ENCODE data around the gene RTTN.
"Not testable (repeated sequence)": the region's sequence is repeated elsewhere in the genome, so short reads cannot be mapped to it uniquely, and the experiment has no call there.

RTTN gene

DNA sequence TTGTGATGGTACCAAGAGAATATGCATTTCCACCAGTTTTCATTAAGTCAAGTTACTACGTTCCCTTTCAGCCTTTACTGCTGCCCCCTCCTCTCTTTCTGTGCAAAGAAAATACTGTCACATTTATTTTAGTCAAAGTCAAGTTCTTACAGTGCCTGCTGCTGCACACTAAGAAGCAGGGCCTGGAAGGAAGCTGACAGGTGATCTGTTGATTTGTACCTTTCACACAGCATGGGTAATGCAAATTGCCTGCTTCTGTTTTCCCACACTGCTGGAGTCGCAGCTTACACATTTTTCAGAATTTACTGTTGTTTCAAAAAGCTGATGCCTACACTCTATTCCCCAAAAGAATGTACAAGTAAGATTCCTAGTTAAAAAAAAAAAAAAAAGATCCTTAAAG, 209.1 kb downstream of the RTTN start:
- no peak overlapping the region for H3K27ac Mint-ChIP-seq

DNA sequence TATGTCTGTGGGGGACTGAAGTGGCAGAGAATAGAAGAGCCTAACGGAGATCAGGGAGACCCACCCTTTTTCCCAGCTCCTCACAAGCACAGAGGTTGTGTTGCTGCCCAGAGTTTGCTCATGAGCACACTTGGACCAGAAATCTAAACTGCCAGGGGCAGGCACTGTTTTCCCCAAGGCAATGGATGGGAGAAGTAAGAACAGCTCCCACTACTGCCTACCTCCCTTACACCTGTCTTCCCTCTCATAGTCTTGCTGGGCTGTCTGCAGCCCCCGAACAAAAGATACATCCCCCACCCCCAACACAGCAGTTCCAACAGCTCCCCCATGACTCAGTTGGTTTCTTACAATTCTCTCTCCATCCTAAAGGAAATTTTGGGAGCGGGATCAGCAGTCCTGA, 209.7 kb downstream of the RTTN start:
- Mint-ChIP-seq H3K27ac (no peak overlapping the region), H3K9me3 (peaks cover 19% of the 10 kb centered on the region), H3K4me3 (no peak overlapping the region), H3K27me3 (no peaks in the 10 kb centered on the region), H3K36me3 (ENCODE audit: low read depth) (peaks cover 81% of the 10 kb centered on the region), H3K4me1 (ENCODE audit: low read depth) (peaks cover 23% of the 10 kb centered on the region)
- DNase-seq, result no peak

More for the DNA sequence above, 209.1 kb downstream of the RTTN start:
- H3K9me3 Mint-ChIP-seq, result peaks cover 17% of the 10 kb centered on the region
- H3K4me1 Mint-ChIP-seq (ENCODE audit: low read depth), result peaks cover 23% of the 10 kb centered on the region
- no peaks in the 10 kb centered on the region for H3K27me3 Mint-ChIP-seq
- peaks cover 85% of the 10 kb centered on the region for H3K36me3 Mint-ChIP-seq (ENCODE audit: low read depth)
- DNase-seq, result no peak
- H3K4me3 Mint-ChIP-seq, result no peak overlapping the region

DNA sequence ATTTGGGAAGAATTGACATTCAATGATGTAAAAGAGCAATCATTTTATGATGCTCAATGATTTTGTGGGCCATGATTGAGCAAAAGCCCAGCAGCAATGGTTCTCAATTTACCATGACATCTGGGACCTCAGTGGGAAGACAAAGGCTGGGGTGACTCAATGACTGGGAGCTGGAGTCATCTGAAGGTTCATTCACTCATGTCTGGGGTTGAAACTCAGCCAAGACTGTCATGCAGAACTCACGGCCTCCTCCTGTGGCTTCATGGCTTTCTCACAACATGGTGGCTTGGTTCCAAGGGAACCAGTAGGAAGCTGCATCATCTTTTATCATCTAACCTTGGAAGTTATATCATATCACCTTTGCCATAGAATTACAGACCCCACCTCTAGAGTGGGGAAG, 212.7 kb downstream of the RTTN start:
- peaks cover 44% of the 10 kb centered on the region for H3K9me3 Mint-ChIP-seq
- peaks cover 83% of the 10 kb centered on the region for H3K36me3 Mint-ChIP-seq (ENCODE audit: low read depth)
- no peaks in the 10 kb centered on the region for H3K27me3 Mint-ChIP-seq
- no peak overlapping the region for H3K27ac Mint-ChIP-seq
- no peak overlapping the region for H3K4me3 Mint-ChIP-seq
- DNase-seq, result no peak
- H3K4me1 Mint-ChIP-seq (ENCODE audit: low read depth), result peaks cover 21% of the 10 kb centered on the region

DNA sequence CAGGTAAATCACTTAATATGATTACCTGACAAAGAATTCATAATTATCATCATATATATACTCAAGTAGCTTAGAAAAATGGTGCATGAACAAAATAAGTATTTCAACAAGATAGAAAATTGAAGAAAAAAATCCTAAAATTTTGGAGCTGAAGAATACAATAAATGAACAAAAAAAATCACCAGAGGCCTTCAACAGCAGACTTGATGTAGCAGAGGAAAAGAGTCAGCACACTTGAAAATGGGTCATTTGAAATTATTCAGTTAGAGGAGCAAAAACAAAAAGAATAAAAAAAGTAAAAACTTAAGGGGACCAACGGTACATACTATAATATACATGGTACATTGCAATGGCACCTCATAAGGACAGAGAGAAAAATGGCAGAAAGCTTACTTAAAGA, 217.6 kb downstream of the RTTN start:
- Mint-ChIP-seq H3K4me3 (no peak overlapping the region), H3K36me3 (ENCODE audit: low read depth) (peaks cover 68% of the 10 kb centered on the region), H3K9me3 (peaks cover 45% of the 10 kb centered on the region), H3K27ac (no peak overlapping the region), H3K4me1 (ENCODE audit: low read depth) (peaks cover 2% of the 10 kb centered on the region), H3K27me3 (no peaks in the 10 kb centered on the region)
- no peak for DNase-seq

DNA sequence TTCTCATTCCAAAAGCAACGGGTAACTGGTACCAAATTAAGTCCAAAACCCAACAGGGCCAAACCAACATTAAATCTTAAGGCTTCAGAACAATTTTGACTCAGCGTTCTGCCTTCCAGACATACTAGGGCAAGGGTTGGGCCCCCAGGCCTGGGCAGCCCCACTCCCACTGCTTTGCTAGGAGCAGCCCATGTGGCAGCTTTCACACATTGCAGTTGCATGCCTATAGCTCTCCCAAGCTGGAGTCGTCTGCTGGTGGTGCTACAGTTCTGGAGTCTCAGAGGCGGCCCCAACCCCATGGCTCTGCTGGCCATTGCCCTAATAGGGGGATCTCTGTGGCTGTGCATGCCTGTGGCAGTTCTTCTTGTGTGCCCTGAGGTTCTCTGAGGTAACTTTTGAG, 220.2 kb downstream of the RTTN start:
- H3K27me3 Mint-ChIP-seq, result no peaks in the 10 kb centered on the region
- no peak for DNase-seq
- H3K4me3 Mint-ChIP-seq, result no peak overlapping the region
- H3K4me1 Mint-ChIP-seq (ENCODE audit: low read depth), result peaks cover 28% of the 10 kb centered on the region
- no peak overlapping the region for H3K27ac Mint-ChIP-seq
- peaks cover 58% of the 10 kb centered on the region for H3K36me3 Mint-ChIP-seq (ENCODE audit: low read depth)
- H3K9me3 Mint-ChIP-seq, result peaks cover 25% of the 10 kb centered on the region

DNA sequence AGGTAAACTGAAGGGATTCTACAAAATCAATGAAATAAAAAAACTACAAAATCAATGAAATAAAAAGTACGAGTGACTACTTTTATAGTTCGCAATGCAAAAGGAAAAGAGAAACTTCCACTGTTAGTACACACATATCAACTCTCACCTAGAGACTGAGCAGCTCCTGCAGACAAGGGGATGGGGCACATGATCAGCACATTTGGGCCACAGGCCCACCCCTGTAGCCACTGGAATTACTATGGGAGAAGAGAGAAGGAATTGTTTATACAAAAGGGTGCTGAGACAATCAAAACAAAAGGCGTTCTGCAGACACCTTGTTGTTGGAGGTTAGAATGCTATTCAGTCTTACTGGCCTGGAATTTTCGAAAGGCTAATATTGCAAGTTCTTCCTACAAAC, 223.1 kb downstream of the RTTN start:
- Mint-ChIP-seq H3K9me3 (peaks cover 3% of the 10 kb centered on the region), H3K4me1 (ENCODE audit: low read depth) (peaks cover 48% of the 10 kb centered on the region), H3K4me3 (no peak overlapping the region), H3K27ac (peak overlapping the region; percentile 83), H3K36me3 (ENCODE audit: low read depth) (peaks cover 47% of the 10 kb centered on the region), H3K27me3 (no peaks in the 10 kb centered on the region)
- DNase-seq, result no peak

DNA sequence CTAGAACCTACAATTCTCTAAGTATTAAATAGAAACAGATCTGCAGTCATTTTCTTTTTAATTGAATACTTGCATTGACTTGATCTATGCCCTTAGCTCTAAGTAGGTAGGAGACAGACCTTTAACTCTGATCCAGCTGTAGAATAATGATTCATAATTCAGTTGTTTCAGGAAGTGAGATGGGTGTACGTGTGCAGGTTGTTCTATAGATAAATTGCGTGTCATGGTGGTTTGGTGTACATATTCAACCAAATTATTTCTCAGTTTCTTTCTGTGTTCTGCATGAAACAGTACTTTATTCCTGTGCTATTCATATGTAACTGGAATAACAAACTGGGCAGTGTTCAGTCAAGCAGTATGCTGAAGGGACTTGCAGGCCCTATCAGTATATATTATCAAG, 223.5 kb downstream of the RTTN start:
- DNase-seq, result no peak
- H3K4me1 Mint-ChIP-seq (ENCODE audit: low read depth), result peaks cover 48% of the 10 kb centered on the region
- no peak overlapping the region for H3K4me3 Mint-ChIP-seq
- H3K27ac Mint-ChIP-seq, result peak overlapping the region; percentile 83
- no peaks in the 10 kb centered on the region for H3K27me3 Mint-ChIP-seq
- H3K36me3 Mint-ChIP-seq (ENCODE audit: low read depth), result peaks cover 47% of the 10 kb centered on the region
- peaks cover 6% of the 10 kb centered on the region for H3K9me3 Mint-ChIP-seq

DNA sequence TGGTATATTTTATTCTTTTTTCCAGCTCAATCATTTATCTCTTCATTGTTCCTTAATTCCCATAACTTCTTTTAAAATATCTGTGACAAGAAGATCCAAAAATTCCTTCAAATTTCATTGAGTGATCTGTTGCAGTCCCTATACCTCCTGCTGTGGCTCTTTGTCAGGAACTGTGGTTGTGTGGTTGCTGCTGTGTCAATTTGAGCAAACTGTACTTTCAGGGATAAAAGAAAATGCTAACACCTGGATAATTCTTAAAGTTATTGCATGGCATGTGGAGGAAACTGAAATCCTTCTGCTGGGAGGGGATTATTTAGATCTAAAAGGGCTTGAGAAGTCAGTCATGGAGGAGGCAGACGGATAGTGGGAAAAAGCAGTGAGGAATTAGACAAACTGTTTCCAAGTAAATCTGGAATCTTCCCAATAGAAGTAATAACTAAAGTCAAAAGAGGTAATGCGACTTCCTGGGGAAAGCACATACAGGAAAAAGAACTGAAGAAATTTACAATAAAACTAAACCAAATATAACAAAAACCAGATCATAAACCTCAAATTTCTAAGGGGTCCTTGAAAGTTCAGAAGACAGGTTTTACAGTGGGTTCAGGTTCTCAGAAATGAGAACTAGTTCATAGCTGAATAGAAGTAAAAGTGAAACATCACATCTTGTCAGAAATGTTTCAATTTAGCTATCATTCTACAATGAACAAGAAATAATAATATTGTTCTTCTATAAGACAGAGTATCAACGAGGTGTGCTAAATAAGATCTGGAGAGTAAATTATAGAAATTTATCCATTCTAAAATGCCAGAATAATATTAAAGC, 224.3 kb downstream of the RTTN start:
- H3K4me3 Mint-ChIP-seq, result peak overlapping the region; percentile 5
- no peaks in the 10 kb centered on the region for H3K27me3 Mint-ChIP-seq
- peaks cover 13% of the 10 kb centered on the region for H3K9me3 Mint-ChIP-seq
- peak overlapping the region; percentile 83 for H3K27ac Mint-ChIP-seq
- H3K4me1 Mint-ChIP-seq (ENCODE audit: low read depth), result peaks cover 48% of the 10 kb centered on the region
- no peak for DNase-seq
- H3K36me3 Mint-ChIP-seq (ENCODE audit: low read depth), result peaks cover 50% of the 10 kb centered on the region

DNA sequence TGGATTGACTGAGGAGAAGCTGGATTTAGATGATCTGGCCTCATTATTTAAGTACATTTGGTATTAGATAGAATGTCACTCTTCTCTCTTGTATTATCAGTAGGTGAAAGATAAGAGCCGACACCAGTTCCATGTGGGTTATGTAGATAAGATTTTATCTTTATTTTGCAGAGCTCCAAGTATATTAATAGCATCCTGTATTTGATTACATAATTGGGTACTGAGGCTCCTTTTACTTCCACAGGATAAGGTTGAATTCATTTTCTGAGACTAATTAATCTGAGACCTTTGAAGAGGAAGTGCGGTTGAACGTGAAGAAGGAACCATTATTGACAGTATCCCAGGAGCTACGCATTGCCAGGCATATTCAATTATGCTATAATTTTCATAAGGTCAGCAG, 225.0 kb downstream of the RTTN start:
- no peaks in the 10 kb centered on the region for H3K27me3 Mint-ChIP-seq
- H3K4me3 Mint-ChIP-seq, result no peak overlapping the region
- peaks cover 50% of the 10 kb centered on the region for H3K36me3 Mint-ChIP-seq (ENCODE audit: low read depth)
- H3K9me3 Mint-ChIP-seq, result peaks cover 20% of the 10 kb centered on the region
- no peak for DNase-seq
- peak overlapping the region; percentile 83 for H3K27ac Mint-ChIP-seq
- peaks cover 48% of the 10 kb centered on the region for H3K4me1 Mint-ChIP-seq (ENCODE audit: low read depth)

DNA sequence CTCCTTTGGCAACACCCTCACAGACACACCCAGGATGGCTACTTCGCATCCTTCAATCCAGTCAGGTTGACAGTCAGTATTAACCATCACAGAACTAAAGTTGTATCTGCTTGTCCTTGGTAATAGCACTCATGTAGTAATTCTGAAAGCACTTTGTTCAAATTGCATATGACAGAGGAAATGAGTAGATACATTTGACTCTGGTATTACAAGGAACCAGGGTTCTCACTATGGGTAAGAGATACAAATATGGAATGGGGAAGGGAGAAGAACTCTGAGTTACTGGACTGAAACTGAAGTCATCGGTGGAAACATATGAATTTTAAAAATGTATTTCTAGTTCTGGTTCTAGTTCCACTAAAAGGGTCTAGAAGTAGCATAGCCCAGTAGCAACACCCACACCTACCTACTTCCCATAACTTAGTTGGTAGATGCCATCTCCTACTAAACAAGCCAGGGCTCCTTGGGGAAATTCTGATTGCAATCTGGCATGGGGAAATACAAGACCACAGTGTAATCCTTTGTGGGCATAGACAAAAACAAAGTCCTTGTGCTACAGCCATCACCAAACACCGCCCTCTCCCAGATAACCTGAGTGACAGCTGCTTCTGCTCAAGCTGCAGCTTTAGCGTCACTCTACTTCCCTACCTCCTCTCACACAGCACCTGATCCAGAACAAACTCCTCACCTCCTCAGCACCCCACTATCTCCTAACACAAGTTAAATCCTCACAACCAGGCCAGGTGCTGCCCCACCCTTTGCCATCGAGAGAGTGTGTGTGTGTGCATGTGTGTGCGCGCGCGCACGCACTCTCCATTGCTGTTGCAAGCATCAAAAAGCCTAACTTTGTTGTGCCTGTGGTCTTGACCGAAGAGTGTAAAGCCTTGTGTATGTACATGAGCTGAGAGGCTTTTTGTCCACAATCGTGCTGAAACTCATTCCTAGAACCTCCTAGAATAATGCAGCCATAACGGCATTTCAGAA, 226.5 kb downstream of the RTTN start:
- Mint-ChIP-seq H3K27ac (peak overlapping the region; percentile 90), H3K9me3 (peaks cover 20% of the 10 kb centered on the region), H3K36me3 (ENCODE audit: low read depth) (peaks cover 46% of the 10 kb centered on the region), H3K27me3 (no peaks in the 10 kb centered on the region), H3K4me1 (ENCODE audit: low read depth) (peaks cover 48% of the 10 kb centered on the region), H3K4me3 (peak overlapping the region; percentile 7)
- DNase-seq, result no peak

DNA sequence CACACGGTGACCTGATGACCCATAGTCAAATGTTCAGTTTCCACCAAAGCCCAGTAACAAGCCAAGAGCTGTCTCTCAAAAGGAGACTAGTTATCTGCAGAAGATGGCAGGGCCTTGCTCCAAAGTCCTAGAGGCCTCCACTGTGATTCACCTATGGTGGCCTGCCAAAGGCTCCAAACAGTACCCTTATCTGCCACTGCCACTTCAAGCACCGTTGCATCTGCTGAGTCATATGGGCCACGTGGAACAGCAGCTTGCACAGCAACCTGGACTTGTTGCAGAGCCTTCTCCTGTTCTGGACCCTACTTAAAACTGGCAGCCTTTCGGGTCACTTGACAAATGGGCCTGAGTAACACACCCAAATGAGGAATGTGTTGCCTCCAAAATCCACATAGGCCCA, 230.2 kb downstream of the RTTN start:
- H3K27ac Mint-ChIP-seq, DNase-seq, H3K4me3 Mint-ChIP-seq, H3K27me3 Mint-ChIP-seq: not testable (repeated sequence)
- Mint-ChIP-seq H3K4me1 (ENCODE audit: low read depth) (peaks cover 21% of the 10 kb centered on the region), H3K36me3 (ENCODE audit: low read depth) (peaks cover 46% of the 10 kb centered on the region), H3K9me3 (peaks cover 35% of the 10 kb centered on the region)

DNA sequence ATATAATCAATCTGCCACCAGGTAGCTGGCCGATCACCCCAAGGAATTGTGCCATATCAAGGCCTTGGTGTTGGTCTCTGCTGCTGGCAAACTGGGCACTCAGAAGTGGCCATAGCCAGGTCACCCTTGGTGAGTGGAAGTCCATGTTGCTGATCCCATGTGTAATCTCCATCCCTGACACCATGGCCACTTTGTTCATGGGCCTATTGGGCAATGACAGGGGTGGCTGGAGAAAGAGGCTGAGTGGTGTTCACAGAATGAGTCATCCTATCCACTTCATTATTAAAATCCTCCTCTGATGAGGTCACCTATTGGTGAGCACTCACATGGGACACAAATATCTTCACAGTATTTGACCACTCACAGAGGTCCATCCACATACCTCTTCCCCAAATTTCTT, 231.1 kb downstream of the RTTN start:
- no peaks in the 10 kb centered on the region for H3K27me3 Mint-ChIP-seq
- no peak overlapping the region for H3K27ac Mint-ChIP-seq
- DNase-seq, result no peak

DNA sequence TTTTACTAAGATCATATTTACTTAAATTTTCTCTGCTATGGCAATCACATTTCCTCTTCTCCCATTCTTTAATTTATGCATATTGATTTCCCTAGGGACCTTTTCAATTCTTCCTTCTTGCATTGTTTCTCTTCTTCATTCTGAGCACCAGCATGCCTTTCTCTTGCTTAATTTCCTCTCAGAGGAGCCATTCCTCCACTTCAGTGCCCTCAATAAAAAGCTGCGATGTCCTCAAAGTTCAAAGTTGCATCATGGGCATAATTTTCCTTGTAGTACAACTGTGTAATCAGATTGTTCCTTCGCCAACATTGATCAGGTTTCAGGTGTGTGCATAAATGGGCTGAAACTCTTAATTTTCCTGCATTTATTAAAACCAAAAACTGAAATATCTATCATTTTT, 236.0 kb downstream of the RTTN start:
- H3K27ac Mint-ChIP-seq, result no peak overlapping the region
- no peaks in the 10 kb centered on the region for H3K27me3 Mint-ChIP-seq
- no peak for DNase-seq
- no peak overlapping the region for H3K4me3 Mint-ChIP-seq
- H3K4me1 Mint-ChIP-seq (ENCODE audit: low read depth), result peaks cover 22% of the 10 kb centered on the region
- peaks cover 9% of the 10 kb centered on the region for H3K36me3 Mint-ChIP-seq (ENCODE audit: low read depth)
- peaks cover 15% of the 10 kb centered on the region for H3K9me3 Mint-ChIP-seq

More for the DNA sequence above, 231.1 kb downstream of the RTTN start:
- H3K4me3 Mint-ChIP-seq, result no peak overlapping the region
- H3K9me3 Mint-ChIP-seq, result peaks cover 35% of the 10 kb centered on the region
- peaks cover 11% of the 10 kb centered on the region for H3K4me1 Mint-ChIP-seq (ENCODE audit: low read depth)
- peaks cover 44% of the 10 kb centered on the region for H3K36me3 Mint-ChIP-seq (ENCODE audit: low read depth)

DNA sequence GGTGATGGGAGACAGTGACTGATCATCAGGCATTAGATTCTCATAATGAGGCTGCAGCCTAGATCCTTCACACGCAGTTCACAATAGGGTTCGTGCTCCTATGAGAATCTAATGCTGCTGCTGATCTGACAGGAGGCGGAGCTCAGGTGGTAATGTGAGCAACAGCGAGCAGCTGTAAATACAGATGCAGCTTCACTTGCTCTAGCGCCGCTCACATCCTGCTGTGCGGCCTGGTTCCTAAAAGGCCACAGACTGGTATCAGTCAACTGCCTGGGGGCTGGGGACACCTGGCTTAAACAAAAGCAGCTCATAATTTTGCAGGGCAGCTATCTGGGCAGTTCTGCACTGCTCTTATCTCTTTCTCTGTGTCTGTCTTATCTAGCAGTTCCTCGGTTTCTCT, 237.4 kb downstream of the RTTN start:
- no peaks in the 10 kb centered on the region for H3K27me3 Mint-ChIP-seq
- H3K9me3 Mint-ChIP-seq, result peaks cover 9% of the 10 kb centered on the region
- peaks cover 6% of the 10 kb centered on the region for H3K36me3 Mint-ChIP-seq (ENCODE audit: low read depth)
- H3K4me3 Mint-ChIP-seq, result no peak overlapping the region
- peaks cover 22% of the 10 kb centered on the region for H3K4me1 Mint-ChIP-seq (ENCODE audit: low read depth)
- no peak for DNase-seq
- peak overlapping the region; percentile 26 for H3K27ac Mint-ChIP-seq

DNA sequence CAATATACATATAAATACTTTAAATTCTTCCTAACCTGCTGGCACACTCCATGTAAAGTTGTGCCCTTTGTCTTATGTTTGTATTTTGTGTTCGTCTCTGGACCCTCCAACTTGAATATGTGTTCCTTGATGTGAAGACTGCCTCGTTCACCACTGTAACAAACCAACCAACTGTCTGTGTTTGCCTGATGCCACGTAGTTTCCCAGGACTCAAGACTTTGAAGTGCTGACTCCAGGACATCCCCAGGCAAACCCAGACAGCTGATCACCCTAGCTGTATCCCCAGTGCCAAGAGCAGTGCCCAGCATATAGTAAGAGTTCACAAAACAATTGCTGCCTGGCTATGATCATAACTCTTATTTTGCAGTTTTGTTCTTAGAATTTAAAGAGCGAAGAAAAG, 242.3 kb downstream of the RTTN start:
- Mint-ChIP-seq H3K27ac (no peak overlapping the region), H3K4me1 (ENCODE audit: low read depth) (peaks cover 28% of the 10 kb centered on the region), H3K36me3 (ENCODE audit: low read depth) (no peaks in the 10 kb centered on the region), H3K9me3 (no peaks in the 10 kb centered on the region), H3K4me3 (no peak overlapping the region), H3K27me3 (no peaks in the 10 kb centered on the region)
- DNase-seq, result no peak
